ENCODE results near the gene ATF7IP2.

Gene ATF7IP2

DNA sequence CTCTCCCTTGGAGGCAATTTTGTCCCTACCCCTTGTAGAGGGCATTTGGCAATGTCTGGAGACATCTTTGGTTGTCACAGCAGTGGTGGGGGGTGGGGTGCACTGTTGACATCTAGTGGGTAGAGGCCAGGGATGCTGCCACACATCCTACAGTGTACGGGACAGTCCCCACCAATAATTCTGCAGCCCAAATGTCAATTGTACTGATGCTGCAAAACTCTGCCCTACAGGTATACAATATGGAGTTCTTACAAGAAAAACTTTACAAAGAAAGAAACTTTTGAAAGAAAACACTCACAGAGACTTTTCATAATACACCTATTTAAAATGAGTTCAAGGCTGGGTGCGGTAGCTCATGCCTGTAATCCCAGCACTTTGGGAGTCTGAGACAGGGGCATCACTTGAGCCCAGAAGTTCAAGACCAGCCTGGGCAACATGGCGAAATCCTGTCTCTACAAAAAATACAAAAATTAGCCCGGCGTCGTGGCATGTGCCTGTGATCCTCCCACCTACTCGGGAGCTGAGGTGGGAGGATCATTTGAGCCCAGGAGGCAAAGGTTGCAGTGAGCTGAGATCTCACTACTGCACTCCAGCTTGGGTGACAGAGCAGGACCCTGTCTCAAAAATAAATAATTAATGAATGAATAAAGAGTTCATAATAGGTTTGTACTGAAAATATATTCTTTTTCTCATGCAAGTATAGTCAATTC is 135.2 kb downstream of the ATF7IP2 start:
- H3K4me1 ChIP-seq (ENCODE audit: control insufficient read depth in 2 of 2, insufficient read depth in 1 of 2, low read depth in 1 of 2, low read length in 2 of 2), result no peaks in the 10 kb centered on the region
- no peak overlapping the region for H2AK5ac ChIP-seq (ENCODE audit: low read depth, low read length)
- H3K27ac ChIP-seq (replicated peaks; ENCODE audit: low read length), result no peak overlapping the region
- H3K4me3 ChIP-seq (ENCODE audit: low read length in 2 of 2), result no peak overlapping the region
- no peak overlapping the region for H3K18ac ChIP-seq (ENCODE audit: low read length)
- peak overlapping the region; percentile 82 for H3K14ac ChIP-seq (ENCODE audit: low read length)
- DNase-seq (ENCODE audit: low spot score), result no peak
- no peaks in the 10 kb centered on the region for H3K36me3 ChIP-seq (replicated peaks in 1 of 2; ENCODE audit: control insufficient read depth in 2 of 2, insufficient read depth in 2 of 2, low read length in 2 of 2)
- no peaks in the 10 kb centered on the region for H3K9me3 ChIP-seq (replicated peaks in 1 of 2; ENCODE audit: control insufficient read depth in 2 of 2, insufficient read depth in 1 of 2, low read depth in 1 of 2, low read length in 2 of 2)
- no peaks in the 10 kb centered on the region for H3K79me1 ChIP-seq (ENCODE audit: low read depth, low read length)
- H2AFZ ChIP-seq (ENCODE audit: low read length), result no peak overlapping the region
- no CpG with 5 or more reads among the region's 7 CpGs for WGBS, 2 donors (ENCODE audit: extremely low coverage in 2 of 2, insufficient read length in 2 of 2, insufficient replicate concordance in 1 of 2)
- no peak overlapping the region for H3K9ac ChIP-seq (ENCODE audit: low read depth, low read length, poor library complexity)
- no peak overlapping the region for H2BK120ac ChIP-seq (ENCODE audit: low read depth, low read length)
- no peak overlapping the region for H2BK15ac ChIP-seq (ENCODE audit: low read length)
- no peak overlapping the region for H4K91ac ChIP-seq (ENCODE audit: low read depth, low read length, poor library complexity)
- H2BK5ac ChIP-seq (ENCODE audit: low read length), result no peak overlapping the region
- H2BK12ac ChIP-seq (ENCODE audit: low read length), result no peak overlapping the region
- no peak overlapping the region for H4K8ac ChIP-seq (ENCODE audit: low read depth, low read length)
- H3K4me2 ChIP-seq (ENCODE audit: insufficient read depth, low read length, poor library complexity, severe bottlenecking), result no peak overlapping the region
- H3K4ac ChIP-seq (ENCODE audit: low read length), result no peak overlapping the region
- H3K23ac ChIP-seq (ENCODE audit: low read depth, low read length, poor library complexity), result no peak overlapping the region
- no peaks in the 10 kb centered on the region for H3K27me3 ChIP-seq (ENCODE audit: control insufficient read depth in 3 of 3, insufficient read depth in 3 of 3, low read depth in 1 of 3, low read length in 3 of 3)

- no peak overlapping the region for H3K4ac ChIP-seq (ENCODE audit: low read length)
- no peak overlapping the region for H2AK5ac ChIP-seq (ENCODE audit: low read depth, low read length)
- H2BK120ac ChIP-seq (ENCODE audit: low read depth, low read length), result no peak overlapping the region
- H3K9ac ChIP-seq (ENCODE audit: low read depth, low read length, poor library complexity), result no peak overlapping the region
- no peak overlapping the region for H3K4me3 ChIP-seq (ENCODE audit: low read length in 2 of 2)
- WGBS, 2 donors (ENCODE audit: extremely low coverage in 2 of 2, insufficient read length in 2 of 2, insufficient replicate concordance in 1 of 2), result no CpG with 5 or more reads among the region's 9 CpGs
- no peak overlapping the region for H4K91ac ChIP-seq (ENCODE audit: low read depth, low read length, poor library complexity)
- H4K8ac ChIP-seq (ENCODE audit: low read depth, low read length), result no peak overlapping the region
- H3K79me1 ChIP-seq (ENCODE audit: low read depth, low read length), result no peaks in the 10 kb centered on the region
- H3K4me1 ChIP-seq (ENCODE audit: control insufficient read depth in 2 of 2, insufficient read depth in 1 of 2, low read depth in 1 of 2, low read length in 2 of 2), result no peaks in the 10 kb centered on the region
- H2BK5ac ChIP-seq (ENCODE audit: low read length), result no peak overlapping the region
- H3K14ac ChIP-seq (ENCODE audit: low read length), result no peak overlapping the region
- H2AFZ ChIP-seq (ENCODE audit: low read length), result peak overlapping the region; percentile 43
- H3K18ac ChIP-seq (ENCODE audit: low read length), result no peak overlapping the region
- no peak overlapping the region for H3K23ac ChIP-seq (ENCODE audit: low read depth, low read length, poor library complexity)
- no peaks in the 10 kb centered on the region for H3K9me3 ChIP-seq (replicated peaks in 1 of 2; ENCODE audit: control insufficient read depth in 2 of 2, insufficient read depth in 1 of 2, low read depth in 1 of 2, low read length in 2 of 2)
- H2BK12ac ChIP-seq (ENCODE audit: low read length), result no peak overlapping the region
- H3K27me3 ChIP-seq (ENCODE audit: control insufficient read depth in 3 of 3, insufficient read depth in 3 of 3, low read depth in 1 of 3, low read length in 3 of 3), result no peaks in the 10 kb centered on the region
- H3K27ac ChIP-seq (replicated peaks; ENCODE audit: low read length), result no peak overlapping the region
- H2BK15ac ChIP-seq (ENCODE audit: low read length), result no peak overlapping the region
- H3K36me3 ChIP-seq (replicated peaks in 1 of 2; ENCODE audit: control insufficient read depth in 2 of 2, insufficient read depth in 2 of 2, low read length in 2 of 2), result no peaks in the 10 kb centered on the region
- DNase-seq (ENCODE audit: low spot score), result peak; percentile 58
- no peak overlapping the region for H3K4me2 ChIP-seq (ENCODE audit: insufficient read depth, low read length, poor library complexity, severe bottlenecking)
These were observed 135.9 kb downstream of the ATF7IP2 start for GRCh38 chr16:10521681-10522274.

DNA sequence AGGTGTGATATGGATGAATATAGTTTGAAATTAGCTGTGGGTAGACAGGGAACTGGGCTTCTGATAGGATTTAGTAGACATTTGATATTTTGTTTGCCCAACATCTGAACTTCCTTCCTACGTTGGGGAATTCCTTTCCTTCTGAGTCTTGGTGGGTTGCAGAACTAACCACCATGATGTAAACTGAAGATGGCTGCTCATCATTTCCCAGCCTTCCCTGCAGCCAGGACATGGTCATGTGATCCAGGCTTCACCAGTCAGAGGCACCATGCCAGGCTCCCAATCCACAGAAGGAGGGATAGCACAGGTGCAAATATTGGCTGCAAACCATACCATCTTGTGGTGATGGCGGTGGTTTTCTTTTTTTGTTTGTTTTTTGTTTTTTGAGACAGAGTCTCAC is 137.1 kb downstream of the ATF7IP2 start:
- Histone ChIP-seq H3K27me3 (ENCODE audit: control insufficient read depth in 3 of 3, insufficient read depth in 3 of 3, low read depth in 1 of 3, low read length in 3 of 3) (no peaks in the 10 kb centered on the region), H2BK15ac (ENCODE audit: low read length) (no peak overlapping the region), H3K9me3 (replicated peaks in 1 of 2; ENCODE audit: control insufficient read depth in 2 of 2, insufficient read depth in 1 of 2, low read depth in 1 of 2, low read length in 2 of 2) (no peaks in the 10 kb centered on the region), H3K4ac (ENCODE audit: low read length) (no peak overlapping the region), H2BK120ac (ENCODE audit: low read depth, low read length) (no peak overlapping the region), H2BK5ac (ENCODE audit: low read length) (no peak overlapping the region), H3K36me3 (replicated peaks in 1 of 2; ENCODE audit: control insufficient read depth in 2 of 2, insufficient read depth in 2 of 2, low read length in 2 of 2) (no peaks in the 10 kb centered on the region), H3K23ac (ENCODE audit: low read depth, low read length, poor library complexity) (no peak overlapping the region), H3K14ac (ENCODE audit: low read length) (no peak overlapping the region), H3K27ac (replicated peaks; ENCODE audit: low read length) (no peak overlapping the region), H3K4me2 (ENCODE audit: insufficient read depth, low read length, poor library complexity, severe bottlenecking) (no peak overlapping the region), H4K8ac (ENCODE audit: low read depth, low read length) (no peak overlapping the region), H3K79me1 (ENCODE audit: low read depth, low read length) (no peaks in the 10 kb centered on the region), H3K4me1 (ENCODE audit: control insufficient read depth in 2 of 2, insufficient read depth in 1 of 2, low read depth in 1 of 2, low read length in 2 of 2) (no peaks in the 10 kb centered on the region), H2AK5ac (ENCODE audit: low read depth, low read length) (no peak overlapping the region), H3K4me3 (ENCODE audit: low read length in 2 of 2) (no peak overlapping the region), H2AFZ (ENCODE audit: low read length) (no peak overlapping the region), H2BK12ac (ENCODE audit: low read length) (no peak overlapping the region), H3K18ac (ENCODE audit: low read length) (no peak overlapping the region), H4K91ac (ENCODE audit: low read depth, low read length, poor library complexity) (no peak overlapping the region), H3K9ac (ENCODE audit: low read depth, low read length, poor library complexity) (no peak overlapping the region)
- WGBS, 2 donors (ENCODE audit: extremely low coverage in 2 of 2, insufficient read length in 2 of 2, insufficient replicate concordance in 1 of 2), result no CpG with 5 or more reads among the region's 2 CpGs
- no peak for DNase-seq (ENCODE audit: low spot score)

DNA sequence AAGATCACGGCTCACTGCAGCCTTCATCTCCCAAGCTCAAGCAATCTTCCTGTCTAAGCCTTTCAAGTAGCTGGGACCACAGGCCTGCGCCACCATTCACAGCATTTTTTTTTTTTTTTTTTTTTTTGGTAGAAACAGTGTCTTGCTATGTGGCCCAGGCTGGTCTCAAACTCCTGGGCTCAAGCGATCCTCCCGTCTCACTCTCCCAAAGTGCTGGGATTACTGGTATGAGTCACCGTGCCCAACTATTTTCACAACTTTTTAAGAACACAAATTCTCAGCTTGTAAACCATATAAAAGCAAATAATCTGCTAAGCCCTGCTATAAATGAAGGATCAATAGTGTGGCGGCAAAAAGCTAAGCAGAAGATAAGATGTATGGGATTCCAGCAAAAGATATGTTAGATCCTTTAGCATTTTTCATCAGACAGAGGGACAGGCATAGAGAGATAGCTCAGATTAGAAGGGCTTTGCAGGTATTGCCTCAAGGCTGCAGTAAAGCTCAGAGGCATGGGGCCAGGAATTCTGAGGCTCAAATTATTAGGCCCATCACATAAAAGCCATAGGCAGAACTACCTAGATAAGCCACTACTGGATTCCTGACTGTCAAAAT is 139.5 kb downstream of the ATF7IP2 start:
- H3K4me1 ChIP-seq (ENCODE audit: control insufficient read depth in 2 of 2, insufficient read depth in 1 of 2, low read depth in 1 of 2, low read length in 2 of 2), result no peaks in the 10 kb centered on the region
- no peak overlapping the region for H4K8ac ChIP-seq (ENCODE audit: low read depth, low read length)
- H3K36me3 ChIP-seq (replicated peaks in 1 of 2; ENCODE audit: control insufficient read depth in 2 of 2, insufficient read depth in 2 of 2, low read length in 2 of 2), result no peaks in the 10 kb centered on the region
- H2AFZ ChIP-seq (ENCODE audit: low read length), result no peak overlapping the region
- H3K23ac ChIP-seq (ENCODE audit: low read depth, low read length, poor library complexity), result no peak overlapping the region
- no peak overlapping the region for H2BK5ac ChIP-seq (ENCODE audit: low read length)
- no peak overlapping the region for H3K4me3 ChIP-seq (ENCODE audit: low read length in 2 of 2)
- no peak overlapping the region for H3K14ac ChIP-seq (ENCODE audit: low read length)
- WGBS, 2 donors (ENCODE audit: extremely low coverage in 2 of 2, insufficient read length in 2 of 2, insufficient replicate concordance in 1 of 2), result no CpG with 5 or more reads among the region's 6 CpGs
- H3K4ac ChIP-seq (ENCODE audit: low read length), result no peak overlapping the region
- H3K9ac ChIP-seq (ENCODE audit: low read depth, low read length, poor library complexity), result no peak overlapping the region
- H2BK12ac ChIP-seq (ENCODE audit: low read length), result no peak overlapping the region
- DNase-seq (ENCODE audit: low spot score), result no peak
- H3K27ac ChIP-seq (replicated peaks; ENCODE audit: low read length), result no peak overlapping the region
- H3K27me3 ChIP-seq (ENCODE audit: control insufficient read depth in 3 of 3, insufficient read depth in 3 of 3, low read depth in 1 of 3, low read length in 3 of 3), result no peaks in the 10 kb centered on the region
- no peak overlapping the region for H3K4me2 ChIP-seq (ENCODE audit: insufficient read depth, low read length, poor library complexity, severe bottlenecking)
- H2AK5ac ChIP-seq (ENCODE audit: low read depth, low read length), result no peak overlapping the region
- H3K79me1 ChIP-seq (ENCODE audit: low read depth, low read length), result no peaks in the 10 kb centered on the region
- no peak overlapping the region for H3K18ac ChIP-seq (ENCODE audit: low read length)
- H4K91ac ChIP-seq (ENCODE audit: low read depth, low read length, poor library complexity), result no peak overlapping the region
- no peak overlapping the region for H2BK120ac ChIP-seq (ENCODE audit: low read depth, low read length)
- no peaks in the 10 kb centered on the region for H3K9me3 ChIP-seq (replicated peaks in 1 of 2; ENCODE audit: control insufficient read depth in 2 of 2, insufficient read depth in 1 of 2, low read depth in 1 of 2, low read length in 2 of 2)
- H2BK15ac ChIP-seq (ENCODE audit: low read length), result no peak overlapping the region

Data from neuronal stem cell (in vitro differentiated cells).